Epithelial cell of proximal tubule (primary cell): ENCODE measurements around the gene DSG1. TPM values are rescaled to one million over a fixed set of nuclear protein-coding genes. Genes with fewer than 3 reads are reported as not detected.
"Not testable (repeated sequence)": the region's sequence is repeated elsewhere in the genome, so short reads cannot be mapped to it uniquely, and the experiment has no call there.

ENCODE experiments used
- DNase-seq: peaks from one replicate; pipeline ENCODE4 v3.0.0-alpha.2; 2011; ENCODE audit warnings: low read depth
- H3K4me3 ChIP-seq: 2 replicates; pipeline ENCODE4 v1.5.1; 2011; ENCODE audit warnings: low read depth, mild to moderate bottlenecking, low read length
- total RNA-seq: library from RNA; depleted of rRNA; stranded (reverse); fragments of >200 nt; gene quantifications from 2 replicates; pipeline ENCODE4 v1.2.3, GENCODE V29; 2015
- TF ChIP-seq, protein P1 (sequence below): conservative IDR thresholded peaks from 2 replicates; pipeline ENCODE4 v1.5.1; 2012; ENCODE audit warnings: low read depth, mild to moderate bottlenecking, low read length

Gene DSG1
- total RNA-seq, 1 donor from 2014 or later, result not detected

DNA sequence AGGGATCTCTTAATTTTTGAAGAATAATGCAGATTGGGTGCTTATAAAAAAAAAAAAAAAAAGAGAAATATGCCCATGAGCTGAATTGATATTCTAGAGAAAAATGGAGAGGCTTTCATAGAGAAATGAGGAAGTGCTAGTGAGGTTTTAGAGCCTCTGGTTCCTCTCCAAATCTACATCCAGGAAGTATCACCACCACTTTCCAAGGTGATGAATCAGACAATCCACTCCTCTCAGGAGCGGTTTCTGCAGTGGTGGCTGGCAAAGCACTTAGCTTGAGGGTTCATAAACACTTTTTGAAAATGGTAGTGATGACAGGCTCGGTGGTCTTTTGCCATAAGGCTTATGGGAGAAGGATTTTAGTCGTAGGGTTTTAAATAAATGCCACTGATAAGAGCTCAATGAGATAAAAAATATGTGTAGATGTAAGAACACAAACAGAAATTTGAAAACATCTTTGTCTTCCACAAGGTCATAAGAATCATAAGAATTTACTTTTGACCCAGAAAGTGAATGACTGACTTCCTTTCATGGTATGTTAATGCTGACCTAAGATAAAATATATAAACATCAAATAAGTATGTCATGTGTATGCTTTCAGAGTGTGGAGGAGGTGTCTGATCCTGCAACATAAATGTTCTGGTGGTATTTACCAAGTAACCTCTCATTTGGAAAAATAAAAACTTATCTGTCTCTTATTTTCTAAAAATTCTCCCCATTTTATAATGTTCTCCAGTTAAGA lies 42.1 kb upstream of the DSG1 start:
- DNase-seq, result no peak
- TF ChIP-seq, protein P1, sequence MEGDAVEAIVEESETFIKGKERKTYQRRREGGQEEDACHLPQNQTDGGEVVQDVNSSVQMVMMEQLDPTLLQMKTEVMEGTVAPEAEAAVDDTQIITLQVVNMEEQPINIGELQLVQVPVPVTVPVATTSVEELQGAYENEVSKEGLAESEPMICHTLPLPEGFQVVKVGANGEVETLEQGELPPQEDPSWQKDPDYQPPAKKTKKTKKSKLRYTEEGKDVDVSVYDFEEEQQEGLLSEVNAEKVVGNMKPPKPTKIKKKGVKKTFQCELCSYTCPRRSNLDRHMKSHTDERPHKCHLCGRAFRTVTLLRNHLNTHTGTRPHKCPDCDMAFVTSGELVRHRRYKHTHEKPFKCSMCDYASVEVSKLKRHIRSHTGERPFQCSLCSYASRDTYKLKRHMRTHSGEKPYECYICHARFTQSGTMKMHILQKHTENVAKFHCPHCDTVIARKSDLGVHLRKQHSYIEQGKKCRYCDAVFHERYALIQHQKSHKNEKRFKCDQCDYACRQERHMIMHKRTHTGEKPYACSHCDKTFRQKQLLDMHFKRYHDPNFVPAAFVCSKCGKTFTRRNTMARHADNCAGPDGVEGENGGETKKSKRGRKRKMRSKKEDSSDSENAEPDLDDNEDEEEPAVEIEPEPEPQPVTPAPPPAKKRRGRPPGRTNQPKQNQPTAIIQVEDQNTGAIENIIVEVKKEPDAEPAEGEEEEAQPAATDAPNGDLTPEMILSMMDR, result no peak
- H3K4me3 ChIP-seq, result no peak overlapping the region

DNA sequence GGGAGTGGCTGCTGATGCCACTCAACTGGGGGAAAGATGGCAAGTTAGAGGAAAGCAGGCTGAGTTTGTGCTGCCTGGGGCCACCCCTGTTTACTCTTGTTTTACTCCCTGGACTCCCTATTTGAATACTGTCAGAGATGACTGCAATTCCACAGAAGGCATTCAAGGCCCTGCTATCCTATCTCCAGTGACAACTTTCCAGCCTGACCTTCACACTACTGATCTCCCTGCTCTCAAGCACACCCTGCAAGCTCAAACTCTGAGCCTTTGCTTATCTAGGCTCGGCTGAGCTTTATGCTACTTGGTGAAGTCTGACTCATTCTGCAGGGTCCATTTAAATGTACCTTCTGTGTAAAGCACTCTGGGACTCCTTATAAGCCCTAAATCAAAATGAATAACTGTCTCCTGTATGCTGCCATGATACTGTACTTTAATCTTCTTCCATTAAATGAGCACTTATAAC lies 39.3 kb upstream of the DSG1 start:
- no peak overlapping the region for H3K4me3 ChIP-seq
- DNase-seq, result no peak

DNA sequence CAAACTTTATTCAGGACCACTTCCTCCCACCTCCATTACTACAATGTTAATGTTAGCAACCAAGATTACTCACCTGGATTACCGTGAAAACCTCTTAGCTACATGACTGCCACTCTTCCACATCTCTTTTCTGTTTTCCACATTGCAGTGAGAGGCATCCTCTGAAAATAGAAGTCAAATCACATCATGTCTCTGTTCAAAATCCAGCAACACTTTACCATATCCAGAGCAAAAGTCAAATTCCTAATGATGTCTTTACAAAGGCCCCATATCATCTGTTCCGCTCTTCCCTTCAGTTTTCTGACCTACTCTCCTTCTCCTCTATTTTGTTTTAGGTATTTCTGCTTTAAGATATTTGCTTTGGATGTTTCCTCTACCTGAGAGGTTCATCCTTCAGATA lies 37.5 kb upstream of the DSG1 start:
- no peak overlapping the region for H3K4me3 ChIP-seq
- DNase-seq, result no peak
- TF ChIP-seq, protein P1, result no peak

More for the DNA sequence above, 39.3 kb upstream of the DSG1 start:
- TF ChIP-seq, protein P1, result no peak

DNA sequence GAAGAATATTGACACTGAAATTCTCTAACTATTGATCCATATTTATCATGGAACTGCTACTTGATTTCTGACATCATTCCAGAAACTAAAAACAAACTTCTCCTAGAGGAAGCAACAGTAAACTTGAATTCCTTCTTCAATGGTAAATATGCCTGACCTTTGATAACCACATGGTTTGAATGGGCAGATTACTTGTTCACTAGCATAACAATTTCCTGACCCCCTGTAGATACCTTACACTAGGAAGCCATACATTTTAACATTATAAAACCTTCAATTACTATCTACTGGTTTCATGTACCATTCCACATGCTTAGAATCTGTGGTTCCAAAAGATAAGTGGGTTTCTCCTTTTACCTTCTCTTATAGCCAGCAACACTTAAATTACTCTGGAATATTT lies 36.5 kb upstream of the DSG1 start:
- no peak overlapping the region for H3K4me3 ChIP-seq
- DNase-seq, result no peak
- TF ChIP-seq, protein P1, result no peak

DNA sequence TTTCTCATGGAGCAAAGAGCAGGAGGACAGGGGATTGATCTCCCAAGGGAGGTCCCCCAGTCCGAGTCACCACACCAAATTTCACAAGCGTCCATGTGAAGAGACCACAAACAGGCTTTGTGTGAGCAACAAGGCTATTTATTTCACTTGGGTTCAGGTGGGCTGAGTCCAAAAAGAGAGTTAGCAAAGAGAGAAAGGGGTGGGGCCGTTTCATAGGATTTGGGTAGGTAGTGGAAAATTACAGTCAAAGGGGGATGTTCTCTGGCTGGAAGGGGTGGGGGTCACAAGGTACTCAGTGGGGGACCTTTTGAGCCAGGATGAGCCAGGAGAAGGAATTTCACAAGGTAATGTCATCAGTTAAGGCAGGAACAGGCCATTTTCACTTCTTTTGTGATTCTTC lies 28.5 kb upstream of the DSG1 start:
- DNase-seq, H3K4me3 ChIP-seq: not testable (repeated sequence)

DNA sequence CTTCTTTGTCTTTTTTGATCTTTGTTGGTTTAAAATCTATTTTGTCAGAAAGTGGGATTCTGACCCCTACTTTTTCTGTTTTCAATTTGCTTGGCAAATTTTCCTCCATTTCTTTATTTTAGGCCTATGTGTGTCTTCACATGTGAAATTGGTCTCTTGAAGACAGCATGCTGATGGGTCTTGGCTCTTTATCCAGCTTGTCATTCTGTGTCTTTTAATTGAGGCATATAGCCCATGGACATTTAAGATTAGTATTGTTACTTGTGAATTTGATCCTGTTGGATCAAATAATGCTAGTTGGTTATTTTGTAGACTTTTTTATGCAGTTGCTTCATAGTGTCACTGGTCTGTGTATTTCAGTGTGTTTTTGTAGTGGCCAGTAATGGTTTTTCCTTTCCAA lies 26.3 kb upstream of the DSG1 start:
- TF ChIP-seq, protein P1, result no peak
- no peak for DNase-seq
- no peak overlapping the region for H3K4me3 ChIP-seq

DNA sequence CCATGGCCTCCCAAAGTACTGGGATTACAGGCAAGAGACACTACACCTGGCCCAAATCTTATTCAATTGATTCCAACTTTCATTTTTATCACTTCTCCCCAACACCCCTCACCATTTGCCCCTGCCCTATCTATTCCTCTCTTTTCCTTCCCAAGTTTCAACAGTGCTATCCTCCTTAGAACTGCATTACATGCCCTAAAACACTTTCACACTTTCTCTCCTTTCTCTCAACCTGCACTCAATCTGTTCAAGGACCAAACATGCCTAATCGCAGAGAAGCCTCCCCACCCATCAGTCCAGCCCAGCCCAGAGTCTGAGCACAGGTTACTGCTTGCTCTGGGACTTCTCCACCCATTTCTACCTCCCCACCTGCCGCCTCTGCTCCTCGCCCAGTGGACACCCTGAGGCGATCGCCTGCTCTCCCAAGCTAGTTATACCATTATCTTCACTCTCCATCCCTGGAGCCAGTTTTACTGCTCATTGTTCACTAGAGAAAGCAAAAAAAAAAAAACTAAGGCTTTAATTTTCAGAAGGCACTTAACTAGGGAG lies 23.7 kb upstream of the DSG1 start:
- no peak for DNase-seq
- H3K4me3 ChIP-seq, result no peak overlapping the region
- TF ChIP-seq, protein P1, result no peak
